ENCODE data around the gene SFMBT1. TPM values are rescaled to one million over a fixed set of nuclear protein-coding genes. Genes with fewer than 3 reads are reported as not detected.

SFMBT1 gene
- polyA plus RNA-seq, 3 donors: 0.61 to 2.7 (median 0.91) TPM

- H3K79me2 ChIP-seq (ENCODE audit: insufficient read depth, low read length): no peaks in the 10 kb centered on the region
- H3K36me3 ChIP-seq (replicated peaks in 1 of 2; ENCODE audit: control insufficient read depth in 1 of 2, insufficient read depth in 2 of 2, low read length in 2 of 2): no peaks in the 10 kb centered on the region
- H3K36me3 Mint-ChIP-seq: peaks cover 4 to 8% of the 10 kb centered on the region in 2 donors
- H3K4me1 Mint-ChIP-seq: peaks cover 12% of the 10 kb centered on the region
- H3K4me1 ChIP-seq (ENCODE audit: control insufficient read depth in 1 of 2, insufficient read depth in 2 of 2, low read length in 2 of 2): peaks cover 0 to 6% of the 10 kb centered on the region in 2 donors
- no peak overlapping the region for H3K9ac ChIP-seq (ENCODE audit: insufficient read depth, low read length, poor library complexity, severe bottlenecking)
- H3K27me3 ChIP-seq (ENCODE audit: control insufficient read depth in 2 of 2, insufficient read depth in 2 of 2, low read length in 2 of 2): no peaks in the 10 kb centered on the region
- no peak overlapping the region for H3K4me2 ChIP-seq (replicated peaks; ENCODE audit: extremely low read depth, low read length, poor library complexity, severe bottlenecking)
- intact Hi-C loops (cut with micrococcal nuclease): loop anchor here (5.0 to 10.0 kb wide), 3 partner anchors 78 to 140 kb away; no protein-coding TSS in a partner anchor
- H2AFZ ChIP-seq (ENCODE audit: insufficient read depth, low read depth, low read length, poor library complexity, severe bottlenecking): no peak overlapping the region
- DNase-seq: peak; percentile 34 to 57 (median 56)
- H3K27me3 Mint-ChIP-seq (ENCODE audit: low read depth in 3 of 3): peaks cover 0 to 1% (median 0%) of the 10 kb centered on the region in 3 donors
- H3K4me3 ChIP-seq (replicated peaks in 1 of 3; ENCODE audit: low read depth in 2 of 3, low read length in 3 of 3): no peak overlapping the region
- peak; percentile 84 for TF ChIP-seq CTCF (IDR thresholded peaks at IDR 0.05)
- H3K9me3 ChIP-seq (replicated peaks in 1 of 2; ENCODE audit: control insufficient read depth in 1 of 2, insufficient read depth in 1 of 2, low read length in 2 of 2): no peaks in the 10 kb centered on the region
- no peaks in the 10 kb centered on the region for H3K9me3 Mint-ChIP-seq
- 14% methylated on average over 1 of the region's 8 CpGs for WGBS (ENCODE audit: insufficient coverage)
- H3K27ac ChIP-seq (ENCODE audit: low read depth in 1 of 2, low read length in 2 of 2): no peak overlapping the region
- no peak overlapping the region for H3K27ac Mint-ChIP-seq
- H4K20me1 ChIP-seq (ENCODE audit: insufficient read depth, low read length): no peaks in the 10 kb centered on the region
- no peak overlapping the region for H3K4me3 Mint-ChIP-seq
Measured at GRCh38 chr3:52934630-52935530, 111.0 kb downstream of the SFMBT1 start.

- 94% methylated on average over 2 of the region's 2 CpGs for WGBS (ENCODE audit: insufficient coverage)
- Histone ChIP-seq H3K4me3 (replicated peaks in 1 of 3; ENCODE audit: low read depth in 2 of 3, low read length in 3 of 3) (no peak overlapping the region), H3K9ac (ENCODE audit: insufficient read depth, low read length, poor library complexity, severe bottlenecking) (no peak overlapping the region), H3K9me3 (replicated peaks in 1 of 2; ENCODE audit: control insufficient read depth in 1 of 2, insufficient read depth in 1 of 2, low read length in 2 of 2) (no peaks in the 10 kb centered on the region), H3K4me1 (ENCODE audit: control insufficient read depth in 1 of 2, insufficient read depth in 2 of 2, low read length in 2 of 2) (peaks cover 5 to 10% of the 10 kb centered on the region in 2 donors), H3K27ac (ENCODE audit: low read depth in 1 of 2, low read length in 2 of 2) (no peak overlapping the region), H3K27me3 (ENCODE audit: control insufficient read depth in 2 of 2, insufficient read depth in 2 of 2, low read length in 2 of 2) (no peaks in the 10 kb centered on the region), H3K79me2 (ENCODE audit: insufficient read depth, low read length) (no peaks in the 10 kb centered on the region), H4K20me1 (ENCODE audit: insufficient read depth, low read length) (no peaks in the 10 kb centered on the region), H3K36me3 (replicated peaks in 1 of 2; ENCODE audit: control insufficient read depth in 1 of 2, insufficient read depth in 2 of 2, low read length in 2 of 2) (peaks cover 0 to 2% of the 10 kb centered on the region in 2 donors), H2AFZ (ENCODE audit: insufficient read depth, low read depth, low read length, poor library complexity, severe bottlenecking) (no peak overlapping the region), H3K4me2 (replicated peaks; ENCODE audit: extremely low read depth, low read length, poor library complexity, severe bottlenecking) (no peak overlapping the region)
- Mint-ChIP-seq H3K27me3 (ENCODE audit: low read depth in 3 of 3) (peaks cover 0 to under 1% (median 0%) of the 10 kb centered on the region in 3 donors), H3K9me3 (no peaks in the 10 kb centered on the region), H3K27ac (no peak overlapping the region), H3K36me3 (peaks cover 3 to 7% of the 10 kb centered on the region in 2 donors), H3K4me3 (no peak overlapping the region), H3K4me1 (peaks cover 16% of the 10 kb centered on the region)
- intact Hi-C loops (cut with micrococcal nuclease): loop anchor here (5.0 to 10.0 kb wide), 3 partner anchors 75 to 143 kb away; no protein-coding TSS in a partner anchor
- DNase-seq: no peak
- TF ChIP-seq CTCF (IDR thresholded peaks at IDR 0.05): peak; percentile 21
Measured at GRCh38 chr3:52931889-52932288, 114.0 kb downstream of the SFMBT1 start.
